ENCODE measurements around the gene CASKIN1.

- TF ChIP-seq TAF1 (IDR thresholded peaks at IDR 0.05; ENCODE audit: low read depth) (no peak), TCF12 (IDR thresholded peaks at IDR 0.05; ENCODE audit: low read depth) (no peak), YY1 (IDR thresholded peaks at IDR 0.05; ENCODE audit: low read depth) (no peak), EP300 (IDR thresholded peaks at IDR 0.05; ENCODE audit: borderline replicate concordance) (no peak), RAD21 (IDR thresholded peaks at IDR 0.05; ENCODE audit: low read depth) (no peak), MAX (IDR thresholded peaks at IDR 0.05) (no peak), NFIC (IDR thresholded peaks at IDR 0.05) (no peak), REST (IDR thresholded peaks at IDR 0.05; ENCODE audit: low read depth) (no peak), TEAD4 (IDR thresholded peaks at IDR 0.05) (no peak), FOXM1 (IDR thresholded peaks at IDR 0.05; ENCODE audit: borderline replicate concordance, low read depth) (no peak)
Observed at GRCh38 chr16:2238838-2239675, 42.7 kb upstream of the CASKIN1 start.

Measured in Ishikawa (cell line).